ENCODE measurements around the gene CTNNA1. TPM values are rescaled to one million over a fixed set of nuclear protein-coding genes. Genes with fewer than 3 reads are reported as not detected.

The CTNNA1 gene
- polyA plus RNA-seq, 3 donors = 56.6 to 84.5 (median 66.2) TPM

DNA sequence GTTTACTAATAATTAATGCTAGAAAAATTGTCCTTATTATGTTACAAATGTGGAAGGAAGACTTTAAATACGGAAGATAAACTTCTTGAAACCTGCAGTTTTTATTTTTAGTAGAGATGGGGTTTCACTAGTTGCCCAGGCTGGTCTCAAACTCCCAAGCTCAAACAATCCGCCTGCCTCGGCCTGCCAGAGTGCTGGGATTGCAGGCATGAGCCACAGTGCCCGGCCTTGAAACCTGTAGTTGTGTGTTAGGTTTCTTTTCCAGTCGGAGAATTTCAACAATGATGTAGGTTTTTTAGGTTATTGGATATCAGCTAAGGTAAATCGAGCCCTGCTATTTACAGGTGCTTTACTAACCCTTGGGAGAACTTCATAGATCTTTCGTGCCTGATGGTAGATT lies 30.8 kb downstream of the CTNNA1 start:
- Histone ChIP-seq H3K27me3 (ENCODE audit: control insufficient read depth in 2 of 2, insufficient read depth in 2 of 2, low read length in 2 of 2) (no peaks in the 10 kb centered on the region), H4K20me1 (ENCODE audit: insufficient read depth, low read length) (peaks cover 87% of the 10 kb centered on the region), H3K79me2 (ENCODE audit: insufficient read depth, low read length) (peaks cover 10% of the 10 kb centered on the region), H3K9me3 (replicated peaks in 1 of 2; ENCODE audit: control insufficient read depth in 1 of 2, insufficient read depth in 1 of 2, low read length in 2 of 2) (no peaks in the 10 kb centered on the region), H3K4me2 (replicated peaks; ENCODE audit: extremely low read depth, low read length, poor library complexity, severe bottlenecking) (no peak overlapping the region), H3K4me1 (ENCODE audit: control insufficient read depth in 1 of 2, insufficient read depth in 2 of 2, low read length in 2 of 2) (no peaks in the 10 kb centered on the region), H2AFZ (ENCODE audit: insufficient read depth, low read depth, low read length, poor library complexity, severe bottlenecking) (no peak overlapping the region), H3K4me3 (replicated peaks in 1 of 3; ENCODE audit: low read depth in 2 of 3, low read length in 3 of 3) (no peak overlapping the region), H3K9ac (ENCODE audit: insufficient read depth, low read length, poor library complexity, severe bottlenecking) (no peak overlapping the region), H3K27ac (ENCODE audit: low read depth in 1 of 2, low read length in 2 of 2) (no peak overlapping the region), H3K36me3 (replicated peaks in 1 of 2; ENCODE audit: control insufficient read depth in 1 of 2, insufficient read depth in 2 of 2, low read length in 2 of 2) (peaks cover 30 to 76% of the 10 kb centered on the region in 2 donors)
- Mint-ChIP-seq H3K27me3 (ENCODE audit: low read depth in 3 of 3) (peaks cover 0 to 3% (median 0%) of the 10 kb centered on the region in 3 donors), H3K9me3 (no peaks in the 10 kb centered on the region), H3K27ac (no peak overlapping the region), H3K4me1 (peaks cover under 1% of the 10 kb centered on the region), H3K36me3 (peaks cover 48 to 58% of the 10 kb centered on the region in 2 donors), H3K4me3 (no peak overlapping the region)
- intact Hi-C loops (cut with micrococcal nuclease) = no loop called here
- TF ChIP-seq, protein P1, sequence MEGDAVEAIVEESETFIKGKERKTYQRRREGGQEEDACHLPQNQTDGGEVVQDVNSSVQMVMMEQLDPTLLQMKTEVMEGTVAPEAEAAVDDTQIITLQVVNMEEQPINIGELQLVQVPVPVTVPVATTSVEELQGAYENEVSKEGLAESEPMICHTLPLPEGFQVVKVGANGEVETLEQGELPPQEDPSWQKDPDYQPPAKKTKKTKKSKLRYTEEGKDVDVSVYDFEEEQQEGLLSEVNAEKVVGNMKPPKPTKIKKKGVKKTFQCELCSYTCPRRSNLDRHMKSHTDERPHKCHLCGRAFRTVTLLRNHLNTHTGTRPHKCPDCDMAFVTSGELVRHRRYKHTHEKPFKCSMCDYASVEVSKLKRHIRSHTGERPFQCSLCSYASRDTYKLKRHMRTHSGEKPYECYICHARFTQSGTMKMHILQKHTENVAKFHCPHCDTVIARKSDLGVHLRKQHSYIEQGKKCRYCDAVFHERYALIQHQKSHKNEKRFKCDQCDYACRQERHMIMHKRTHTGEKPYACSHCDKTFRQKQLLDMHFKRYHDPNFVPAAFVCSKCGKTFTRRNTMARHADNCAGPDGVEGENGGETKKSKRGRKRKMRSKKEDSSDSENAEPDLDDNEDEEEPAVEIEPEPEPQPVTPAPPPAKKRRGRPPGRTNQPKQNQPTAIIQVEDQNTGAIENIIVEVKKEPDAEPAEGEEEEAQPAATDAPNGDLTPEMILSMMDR (IDR thresholded peaks at IDR 0.05) = no peak
- 96% methylated on average over 3 of the region's 7 CpGs for WGBS (ENCODE audit: insufficient coverage)
- DNase-seq = no peak

DNA sequence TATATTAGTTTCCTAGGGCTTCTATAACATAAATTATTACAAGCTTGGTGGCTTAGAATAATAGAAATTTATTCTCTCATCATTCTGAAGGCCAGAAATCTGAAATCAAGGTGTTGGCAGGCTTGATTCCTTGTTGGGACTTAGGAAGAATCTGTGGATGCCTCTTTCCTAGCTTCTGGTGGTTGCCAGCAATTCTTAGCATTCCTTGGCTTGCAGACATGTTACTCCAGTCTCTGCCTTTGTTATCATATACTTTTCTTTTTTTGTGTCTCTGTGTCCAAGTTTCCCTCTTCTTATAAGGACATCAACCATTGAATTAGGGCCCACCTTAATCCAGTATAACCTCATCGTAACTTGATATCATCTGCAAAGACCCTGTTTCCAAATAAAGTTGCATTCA lies 31.4 kb downstream of the CTNNA1 start:
- H3K9ac ChIP-seq (ENCODE audit: insufficient read depth, low read length, poor library complexity, severe bottlenecking) = no peak overlapping the region
- H3K4me3 Mint-ChIP-seq = no peak overlapping the region
- no peak overlapping the region for H3K4me3 ChIP-seq (replicated peaks in 1 of 3; ENCODE audit: low read depth in 2 of 3, low read length in 3 of 3)
- no peaks in the 10 kb centered on the region for H3K9me3 ChIP-seq (replicated peaks in 1 of 2; ENCODE audit: control insufficient read depth in 1 of 2, insufficient read depth in 1 of 2, low read length in 2 of 2)
- H3K27me3 Mint-ChIP-seq (ENCODE audit: low read depth in 3 of 3) = peaks cover 0 to 1% (median 0%) of the 10 kb centered on the region in 3 donors
- H3K36me3 ChIP-seq (replicated peaks in 1 of 2; ENCODE audit: control insufficient read depth in 1 of 2, insufficient read depth in 2 of 2, low read length in 2 of 2) = peaks cover 30 to 72% of the 10 kb centered on the region in 2 donors
- H3K36me3 Mint-ChIP-seq = peaks cover 48 to 57% of the 10 kb centered on the region in 2 donors
- H3K27ac ChIP-seq (ENCODE audit: low read depth in 1 of 2, low read length in 2 of 2) = no peak overlapping the region
- WGBS (ENCODE audit: insufficient coverage) = no CpG with 5 or more reads among the region's 1 CpG
- H2AFZ ChIP-seq (ENCODE audit: insufficient read depth, low read depth, low read length, poor library complexity, severe bottlenecking) = no peak overlapping the region
- no peaks in the 10 kb centered on the region for H3K27me3 ChIP-seq (ENCODE audit: control insufficient read depth in 2 of 2, insufficient read depth in 2 of 2, low read length in 2 of 2)
- H3K79me2 ChIP-seq (ENCODE audit: insufficient read depth, low read length) = peaks cover 3% of the 10 kb centered on the region
- H3K9me3 Mint-ChIP-seq = no peaks in the 10 kb centered on the region
- H3K4me1 ChIP-seq (ENCODE audit: control insufficient read depth in 1 of 2, insufficient read depth in 2 of 2, low read length in 2 of 2) = no peaks in the 10 kb centered on the region
- H4K20me1 ChIP-seq (ENCODE audit: insufficient read depth, low read length) = peaks cover 87% of the 10 kb centered on the region
- peaks cover 4% of the 10 kb centered on the region for H3K4me1 Mint-ChIP-seq
- no peak for DNase-seq
- H3K27ac Mint-ChIP-seq = no peak overlapping the region
- no peak overlapping the region for H3K4me2 ChIP-seq (replicated peaks; ENCODE audit: extremely low read depth, low read length, poor library complexity, severe bottlenecking)
- intact Hi-C loops (cut with micrococcal nuclease) = no loop called here
- TF ChIP-seq, protein P1 (IDR thresholded peaks at IDR 0.05) = no peak

Data from CD14-positive monocyte (primary cell).